ENCODE data around the gene G6PC1. TPM values are rescaled to one million over a fixed set of nuclear protein-coding genes. Genes with fewer than 3 reads are reported as not detected.

G6PC1 gene
- total RNA-seq, 1 experiment from 2014 or later: 0.10 TPM

DNA sequence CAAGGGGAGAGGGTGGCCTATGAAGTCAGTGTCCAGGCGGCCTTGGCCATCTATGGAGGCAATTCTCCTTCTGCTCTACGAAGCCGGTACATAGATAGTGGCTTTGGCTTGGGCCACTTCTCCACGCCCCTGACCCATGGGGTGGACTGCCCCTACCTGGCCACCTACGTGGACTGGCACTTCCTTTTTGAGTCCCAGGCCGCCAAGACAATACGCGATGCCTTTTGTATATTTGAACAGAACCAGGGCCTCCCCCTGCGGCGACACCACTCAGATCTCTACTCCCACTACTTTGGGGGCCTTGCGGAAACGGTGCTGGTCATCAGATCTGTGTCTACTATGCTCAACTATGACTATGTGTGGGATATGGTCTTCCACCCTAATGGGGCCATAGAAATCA is 32.3 kb upstream of the G6PC1 start (continued):
- TF ChIP-seq, protein P1, sequence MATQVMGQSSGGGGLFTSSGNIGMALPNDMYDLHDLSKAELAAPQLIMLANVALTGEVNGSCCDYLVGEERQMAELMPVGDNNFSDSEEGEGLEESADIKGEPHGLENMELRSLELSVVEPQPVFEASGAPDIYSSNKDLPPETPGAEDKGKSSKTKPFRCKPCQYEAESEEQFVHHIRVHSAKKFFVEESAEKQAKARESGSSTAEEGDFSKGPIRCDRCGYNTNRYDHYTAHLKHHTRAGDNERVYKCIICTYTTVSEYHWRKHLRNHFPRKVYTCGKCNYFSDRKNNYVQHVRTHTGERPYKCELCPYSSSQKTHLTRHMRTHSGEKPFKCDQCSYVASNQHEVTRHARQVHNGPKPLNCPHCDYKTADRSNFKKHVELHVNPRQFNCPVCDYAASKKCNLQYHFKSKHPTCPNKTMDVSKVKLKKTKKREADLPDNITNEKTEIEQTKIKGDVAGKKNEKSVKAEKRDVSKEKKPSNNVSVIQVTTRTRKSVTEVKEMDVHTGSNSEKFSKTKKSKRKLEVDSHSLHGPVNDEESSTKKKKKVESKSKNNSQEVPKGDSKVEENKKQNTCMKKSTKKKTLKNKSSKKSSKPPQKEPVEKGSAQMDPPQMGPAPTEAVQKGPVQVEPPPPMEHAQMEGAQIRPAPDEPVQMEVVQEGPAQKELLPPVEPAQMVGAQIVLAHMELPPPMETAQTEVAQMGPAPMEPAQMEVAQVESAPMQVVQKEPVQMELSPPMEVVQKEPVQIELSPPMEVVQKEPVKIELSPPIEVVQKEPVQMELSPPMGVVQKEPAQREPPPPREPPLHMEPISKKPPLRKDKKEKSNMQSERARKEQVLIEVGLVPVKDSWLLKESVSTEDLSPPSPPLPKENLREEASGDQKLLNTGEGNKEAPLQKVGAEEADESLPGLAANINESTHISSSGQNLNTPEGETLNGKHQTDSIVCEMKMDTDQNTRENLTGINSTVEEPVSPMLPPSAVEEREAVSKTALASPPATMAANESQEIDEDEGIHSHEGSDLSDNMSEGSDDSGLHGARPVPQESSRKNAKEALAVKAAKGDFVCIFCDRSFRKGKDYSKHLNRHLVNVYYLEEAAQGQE (IDR thresholded peaks at IDR 0.05; ENCODE audit: low read depth): no peak
- TF ChIP-seq POLR2A (IDR thresholded peaks at IDR 0.05; ENCODE audit: borderline replicate concordance, extremely low read depth, insufficient read depth, insufficient read length) (no peak), EZH2 (IDR thresholded peaks at IDR 0.05) (no peak), JUND (IDR thresholded peaks at IDR 0.05) (no peak), RAD21 (IDR thresholded peaks at IDR 0.05; ENCODE audit: low read depth) (no peak), ZNF274 (IDR thresholded peaks at IDR 0.05; ENCODE audit: low read depth, low read length) (no peak)

DNA sequence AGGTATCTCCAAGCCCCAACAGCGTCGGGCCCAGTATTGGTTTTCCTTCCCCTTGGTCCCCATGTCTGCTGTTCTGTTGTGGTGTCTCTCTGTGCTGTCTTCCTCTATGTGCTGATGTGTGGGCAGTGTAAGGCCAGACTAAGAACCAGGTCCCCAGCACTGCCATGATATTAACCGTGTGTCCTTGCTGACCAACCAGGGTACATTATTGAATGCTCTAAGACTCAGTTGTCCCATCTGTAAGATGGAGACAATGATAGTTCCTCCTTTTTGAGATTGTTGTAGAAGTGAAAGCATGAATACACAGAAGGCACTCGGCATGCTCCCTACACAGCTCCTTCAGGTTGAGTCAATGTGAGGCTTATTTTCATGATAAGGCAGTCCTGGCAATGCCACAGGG is 29.0 kb upstream of the G6PC1 start:
- H3K4me2 ChIP-seq (ENCODE audit: low read length): no peak overlapping the region
- TF ChIP-seq CBX3 (IDR thresholded peaks at IDR 0.05; ENCODE audit: low read depth): no peak
- no peak for TF ChIP-seq TCF7L2 (IDR thresholded peaks at IDR 0.05; ENCODE audit: borderline replicate concordance, extremely low read depth, insufficient read depth, insufficient read length)
- TF ChIP-seq, protein P2, sequence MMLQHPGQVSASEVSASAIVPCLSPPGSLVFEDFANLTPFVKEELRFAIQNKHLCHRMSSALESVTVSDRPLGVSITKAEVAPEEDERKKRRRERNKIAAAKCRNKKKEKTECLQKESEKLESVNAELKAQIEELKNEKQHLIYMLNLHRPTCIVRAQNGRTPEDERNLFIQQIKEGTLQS (IDR thresholded peaks at IDR 0.05): no peak
- TF ChIP-seq FOSL1 (IDR thresholded peaks at IDR 0.05; ENCODE audit: low read depth): no peak
- TF ChIP-seq, protein P3, sequence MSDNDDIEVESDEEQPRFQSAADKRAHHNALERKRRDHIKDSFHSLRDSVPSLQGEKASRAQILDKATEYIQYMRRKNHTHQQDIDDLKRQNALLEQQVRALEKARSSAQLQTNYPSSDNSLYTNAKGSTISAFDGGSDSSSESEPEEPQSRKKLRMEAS (IDR thresholded peaks at IDR 0.05): no peak
- TF ChIP-seq SP1 (IDR thresholded peaks at IDR 0.05; ENCODE audit: low read depth): no peak
- TF ChIP-seq RAD21 (IDR thresholded peaks at IDR 0.05; ENCODE audit: low read depth): no peak
- RAD21 ChIA-PET (ENCODE audit: low non-redundant PET in 1 of 2, low total read pairs in 2 of 2, uncharacterized antibody in 2 of 2, unreplicated experiment in 2 of 2): no interaction called here
- no peak for DNase-seq (ENCODE audit: low read depth, low spot score)
- no peaks in the 10 kb centered on the region for H3K27me3 ChIP-seq (ENCODE audit: insufficient read depth, low read length)
- H3K27ac ChIP-seq (ENCODE audit: low read depth, low read length): no peak overlapping the region
- H3K9ac ChIP-seq (ENCODE audit: low read length): no peak overlapping the region
- CTCF ChIA-PET: interaction anchor here (0.6 kb wide), 1 partner anchor 149 kb away, joined by 5 read pairs; no protein-coding TSS in a partner anchor
- no peak overlapping the region for H2AFZ ChIP-seq (ENCODE audit: low read depth, low read length, poor library complexity, severe bottlenecking)
- H3K36me3 ChIP-seq (ENCODE audit: control insufficient read depth in 1 of 2, insufficient read depth in 2 of 2, low read length in 2 of 2): no peaks in the 10 kb centered on the region
- no peak overlapping the region for H3K4me3 ChIP-seq (replicated peaks in 1 of 2; ENCODE audit: low read depth in 1 of 2, low read length in 2 of 2)
- BruUV-seq (replicated peaks): no TSS peak
- no peaks in the 10 kb centered on the region for H3K4me1 ChIP-seq (ENCODE audit: control insufficient read depth in 1 of 2, insufficient read depth in 2 of 2, low read length in 2 of 2)
- ATAC-seq: no peak
- intact Hi-C loops (cut with micrococcal nuclease): no loop called here
- POLR2A ChIA-PET: no interaction called here
- H3K9me3 ChIP-seq (ENCODE audit: control insufficient read depth in 1 of 2, insufficient read depth in 1 of 2, low read depth in 1 of 2, low read length in 2 of 2): no peaks in the 10 kb centered on the region
- H3K79me2 ChIP-seq (ENCODE audit: insufficient read depth, low read length): no peaks in the 10 kb centered on the region
- H3K9me2 ChIP-seq (ENCODE audit: insufficient read depth): no peaks in the 10 kb centered on the region
- H4K20me1 ChIP-seq (ENCODE audit: insufficient read depth): no peaks in the 10 kb centered on the region
